ENCODE results near the gene POLR2I.

The POLR2I gene

DNA sequence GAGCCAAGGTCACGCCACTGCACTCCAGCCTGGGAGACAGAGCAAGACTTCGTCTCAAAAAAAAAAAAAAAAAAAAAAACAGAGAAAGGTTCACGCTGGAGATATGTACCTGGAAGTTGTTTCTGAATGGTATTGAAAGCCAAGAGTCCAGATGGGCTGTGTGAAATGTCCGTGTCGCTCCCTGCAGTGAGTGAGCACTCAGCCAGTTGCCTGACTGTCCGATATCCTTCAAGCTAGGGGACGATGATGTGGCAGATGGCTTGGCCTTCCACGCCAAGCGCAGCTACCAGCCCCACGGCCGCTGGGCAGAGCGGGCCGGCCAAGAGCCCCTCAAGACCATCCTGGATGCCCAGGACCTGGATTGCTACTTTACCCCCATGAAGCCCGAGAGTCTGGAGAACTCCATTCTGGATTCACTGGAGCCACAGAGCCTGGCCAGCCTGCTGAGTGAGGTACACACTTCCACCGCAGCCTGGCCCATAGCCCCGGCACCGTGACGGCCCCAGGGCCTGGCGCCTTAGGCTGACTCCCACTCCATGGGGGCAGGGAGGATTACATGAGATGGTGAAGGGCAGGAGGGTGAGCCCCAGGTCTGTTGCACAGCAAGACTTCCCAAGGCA is 15.4 kb downstream of the POLR2I start:
- no peaks in the 10 kb centered on the region for H3K4me1 ChIP-seq (ENCODE audit: control insufficient read depth, insufficient read depth, low read length, unreplicated experiment)

DNA sequence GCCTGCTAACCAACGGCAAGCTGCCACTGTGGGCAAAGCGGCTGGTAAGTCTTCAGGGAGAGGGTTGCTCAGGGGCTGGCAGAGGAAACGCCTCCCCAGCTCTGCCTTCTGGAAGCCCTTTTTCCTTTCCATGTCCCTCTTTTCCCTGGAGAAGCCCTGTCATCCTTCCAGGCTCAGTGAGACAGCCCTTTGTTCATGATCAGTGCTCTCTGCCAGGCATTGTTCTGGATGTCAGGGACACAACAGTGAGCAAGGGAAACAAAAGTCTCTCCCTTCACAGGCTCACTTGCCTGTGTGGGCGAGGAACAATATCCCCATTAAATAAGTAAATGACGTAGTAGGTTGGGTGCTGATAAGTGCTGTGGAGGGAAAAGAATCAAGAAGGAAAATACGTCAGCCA is 17.6 kb downstream of the POLR2I start:
- Histone ChIP-seq H3K36me3 (ENCODE audit: insufficient read depth, low read length) (no peaks in the 10 kb centered on the region), H3K79me2 (ENCODE audit: control insufficient read depth, insufficient read depth, low read length, unreplicated experiment) (no peaks in the 10 kb centered on the region), H3K27ac (ENCODE audit: low read depth, low read length) (no peak overlapping the region), H3K27me3 (ENCODE audit: insufficient read depth, low read length) (no peaks in the 10 kb centered on the region), H3K4me1 (ENCODE audit: control insufficient read depth, insufficient read depth, low read length, unreplicated experiment) (no peaks in the 10 kb centered on the region), H2AFZ (ENCODE audit: low read length, unreplicated experiment) (no peak overlapping the region), H3K4me3 (ENCODE audit: low read depth, low read length) (no peak overlapping the region)

More for the DNA sequence above, 15.4 kb downstream of the POLR2I start:
- Histone ChIP-seq H3K36me3 (ENCODE audit: insufficient read depth, low read length) (no peaks in the 10 kb centered on the region), H2AFZ (ENCODE audit: low read length, unreplicated experiment) (no peak overlapping the region), H3K4me3 (ENCODE audit: low read depth, low read length) (no peak overlapping the region), H3K79me2 (ENCODE audit: control insufficient read depth, insufficient read depth, low read length, unreplicated experiment) (no peaks in the 10 kb centered on the region), H3K27ac (ENCODE audit: low read depth, low read length) (no peak overlapping the region), H3K27me3 (ENCODE audit: insufficient read depth, low read length) (no peaks in the 10 kb centered on the region)

DNA sequence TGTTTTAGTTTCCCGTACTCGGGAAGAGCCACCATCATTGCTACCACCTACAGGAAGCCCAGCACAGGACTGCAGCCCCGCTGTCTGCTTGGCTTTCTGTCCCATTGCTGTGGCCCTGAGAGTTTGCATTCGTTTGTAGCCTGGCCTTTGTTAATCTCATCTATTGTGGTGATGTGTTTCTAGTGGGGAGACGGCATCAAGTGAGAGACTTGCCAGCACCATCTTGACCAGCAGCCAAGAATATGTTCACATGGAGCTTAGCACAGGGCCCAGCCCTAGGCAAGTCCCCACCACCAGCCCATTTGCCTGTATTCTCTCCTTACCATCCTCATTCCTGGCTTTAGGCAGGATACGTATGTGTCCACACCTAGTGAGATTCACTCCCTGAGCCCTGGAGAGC is 21.0 kb downstream of the POLR2I start:
- no peaks in the 10 kb centered on the region for H3K27me3 ChIP-seq (ENCODE audit: insufficient read depth, low read length)
- no peak overlapping the region for H3K27ac ChIP-seq (ENCODE audit: low read depth, low read length)
- H3K36me3 ChIP-seq (ENCODE audit: insufficient read depth, low read length): no peaks in the 10 kb centered on the region
- H3K4me3 ChIP-seq (ENCODE audit: low read depth, low read length): no peak overlapping the region
- H2AFZ ChIP-seq (ENCODE audit: low read length, unreplicated experiment): no peak overlapping the region
- no peaks in the 10 kb centered on the region for H3K4me1 ChIP-seq (ENCODE audit: control insufficient read depth, insufficient read depth, low read length, unreplicated experiment)
- no peaks in the 10 kb centered on the region for H3K79me2 ChIP-seq (ENCODE audit: control insufficient read depth, insufficient read depth, low read length, unreplicated experiment)

DNA sequence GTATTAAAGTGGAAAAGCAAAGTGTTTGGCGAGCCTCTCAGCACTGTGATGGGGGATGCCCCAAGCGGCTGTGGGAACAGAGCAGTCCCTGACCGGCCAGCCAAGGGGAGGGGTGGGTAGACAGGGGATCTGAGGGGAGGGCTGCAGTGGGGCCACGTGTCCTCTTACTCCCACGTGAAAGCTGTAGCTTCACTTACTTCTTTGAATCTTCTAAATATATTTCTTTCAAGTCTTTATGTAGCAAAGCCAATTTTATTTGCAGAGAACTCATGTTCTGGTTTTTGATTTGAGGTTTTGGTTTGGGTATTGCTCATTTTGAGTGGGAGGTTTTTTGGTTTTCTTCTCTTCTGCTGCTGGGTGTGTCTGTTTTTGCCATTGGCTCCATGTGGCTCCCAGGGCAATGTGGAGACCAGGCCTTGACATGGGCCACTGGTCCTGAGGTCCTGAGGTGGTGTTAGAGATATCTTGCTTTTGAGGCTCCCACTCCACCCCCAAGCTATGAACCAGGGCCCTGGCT is 21.5 kb downstream of the POLR2I start:
- Histone ChIP-seq H3K36me3 (ENCODE audit: insufficient read depth, low read length) (no peaks in the 10 kb centered on the region), H2AFZ (ENCODE audit: low read length, unreplicated experiment) (no peak overlapping the region), H3K4me3 (ENCODE audit: low read depth, low read length) (no peak overlapping the region), H3K79me2 (ENCODE audit: control insufficient read depth, insufficient read depth, low read length, unreplicated experiment) (no peaks in the 10 kb centered on the region), H3K4me1 (ENCODE audit: control insufficient read depth, insufficient read depth, low read length, unreplicated experiment) (no peaks in the 10 kb centered on the region), H3K27me3 (ENCODE audit: insufficient read depth, low read length) (no peaks in the 10 kb centered on the region), H3K27ac (ENCODE audit: low read depth, low read length) (no peak overlapping the region)

DNA sequence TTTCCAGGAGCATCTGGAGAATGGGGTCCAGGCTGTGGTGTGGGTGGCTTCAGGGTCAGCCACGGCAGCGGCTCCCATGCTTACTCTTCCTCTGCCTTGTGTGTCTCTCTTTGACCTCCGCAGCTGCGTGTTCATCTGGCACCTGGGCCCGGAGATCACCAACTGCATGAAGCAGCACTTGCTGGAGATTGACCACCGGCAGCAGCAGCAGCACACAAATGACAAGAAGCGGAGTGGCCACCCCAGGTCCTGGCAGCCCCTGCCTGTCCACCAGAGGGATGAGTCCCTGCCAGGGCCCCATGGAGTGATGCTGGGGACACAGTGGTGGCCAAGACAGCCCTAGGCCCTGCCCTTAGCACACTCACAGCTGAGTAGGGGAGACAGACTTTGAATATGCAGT is 22.1 kb downstream of the POLR2I start:
- Histone ChIP-seq H3K4me1 (ENCODE audit: control insufficient read depth, insufficient read depth, low read length, unreplicated experiment) (no peaks in the 10 kb centered on the region), H3K4me3 (ENCODE audit: low read depth, low read length) (no peak overlapping the region), H3K36me3 (ENCODE audit: insufficient read depth, low read length) (no peaks in the 10 kb centered on the region)

DNA sequence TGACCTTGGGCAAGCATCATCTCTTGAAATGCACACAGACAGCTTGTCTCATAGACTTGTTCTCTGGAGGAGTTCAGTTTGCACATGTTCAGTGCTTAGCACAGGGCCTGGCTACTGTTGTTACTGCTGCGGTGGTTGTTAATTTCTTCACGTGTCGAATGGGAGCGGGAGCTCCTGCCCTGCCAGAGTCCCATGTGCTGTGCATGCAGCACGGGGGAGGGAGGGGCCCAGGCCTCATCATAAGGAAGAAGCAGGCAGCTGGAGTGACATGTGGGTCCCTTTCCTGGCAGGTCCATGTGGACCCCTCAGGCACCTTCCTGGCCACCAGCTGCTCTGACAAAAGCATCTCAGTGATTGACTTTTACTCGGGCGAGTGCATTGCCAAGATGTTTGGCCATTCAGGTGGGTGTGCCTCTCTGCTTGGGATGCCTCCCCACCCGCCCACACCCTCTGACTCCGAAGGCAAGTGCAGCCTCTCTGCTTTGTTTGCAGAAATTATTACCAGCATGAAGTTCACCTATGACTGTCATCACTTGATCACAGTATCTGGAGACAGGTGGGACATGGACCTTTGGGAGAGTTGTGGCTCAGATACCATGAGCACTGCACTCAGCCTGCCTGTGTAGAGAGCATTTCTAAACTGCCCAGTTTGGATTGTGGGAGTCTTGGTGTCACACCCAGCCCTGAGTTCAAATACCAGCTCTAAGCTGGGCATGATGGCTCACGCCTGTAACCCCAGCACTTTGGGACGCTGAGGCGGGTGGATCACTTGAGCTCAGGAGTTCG is 23.6 kb downstream of the POLR2I start:
- no peaks in the 10 kb centered on the region for H3K36me3 ChIP-seq (ENCODE audit: insufficient read depth, low read length)
- no peaks in the 10 kb centered on the region for H3K79me2 ChIP-seq (ENCODE audit: control insufficient read depth, insufficient read depth, low read length, unreplicated experiment)

More for the DNA sequence above, 22.1 kb downstream of the POLR2I start:
- Histone ChIP-seq H3K27ac (ENCODE audit: low read depth, low read length) (no peak overlapping the region), H2AFZ (ENCODE audit: low read length, unreplicated experiment) (no peak overlapping the region), H3K79me2 (ENCODE audit: control insufficient read depth, insufficient read depth, low read length, unreplicated experiment) (no peaks in the 10 kb centered on the region), H3K27me3 (ENCODE audit: insufficient read depth, low read length) (no peaks in the 10 kb centered on the region)

DNA sequence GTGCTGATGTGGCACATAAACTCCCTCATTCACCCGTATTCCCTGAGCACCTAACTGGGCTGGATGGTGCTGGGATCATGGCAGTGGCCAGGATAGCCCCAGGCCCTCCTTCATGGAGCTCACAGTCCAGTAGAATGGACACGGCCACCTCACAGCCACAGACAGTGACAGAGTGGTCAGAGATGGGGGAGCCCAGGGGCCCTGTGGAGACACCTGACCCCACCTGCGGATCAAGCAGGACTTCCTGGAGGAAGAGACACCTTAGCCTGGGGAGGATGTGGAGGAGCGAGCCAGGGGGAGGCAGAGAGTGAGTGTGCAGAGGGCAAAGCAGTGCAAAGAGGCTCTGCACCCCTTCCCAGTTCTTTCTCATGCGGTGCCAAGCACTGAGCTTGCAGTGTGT is 24.8 kb downstream of the POLR2I start:
- Histone ChIP-seq H2AFZ (ENCODE audit: low read length, unreplicated experiment) (no peak overlapping the region), H3K27me3 (ENCODE audit: insufficient read depth, low read length) (no peaks in the 10 kb centered on the region), H3K4me3 (ENCODE audit: low read depth, low read length) (no peak overlapping the region), H3K36me3 (ENCODE audit: insufficient read depth, low read length) (no peaks in the 10 kb centered on the region), H3K79me2 (ENCODE audit: control insufficient read depth, insufficient read depth, low read length, unreplicated experiment) (no peaks in the 10 kb centered on the region), H3K27ac (ENCODE audit: low read depth, low read length) (no peak overlapping the region), H3K4me1 (ENCODE audit: control insufficient read depth, insufficient read depth, low read length, unreplicated experiment) (no peaks in the 10 kb centered on the region)

More for the DNA sequence above, 23.6 kb downstream of the POLR2I start:
- Histone ChIP-seq H2AFZ (ENCODE audit: low read length, unreplicated experiment) (no peak overlapping the region), H3K27ac (ENCODE audit: low read depth, low read length) (no peak overlapping the region), H3K4me3 (ENCODE audit: low read depth, low read length) (no peak overlapping the region), H3K27me3 (ENCODE audit: insufficient read depth, low read length) (no peaks in the 10 kb centered on the region), H3K4me1 (ENCODE audit: control insufficient read depth, insufficient read depth, low read length, unreplicated experiment) (no peaks in the 10 kb centered on the region)

DNA sequence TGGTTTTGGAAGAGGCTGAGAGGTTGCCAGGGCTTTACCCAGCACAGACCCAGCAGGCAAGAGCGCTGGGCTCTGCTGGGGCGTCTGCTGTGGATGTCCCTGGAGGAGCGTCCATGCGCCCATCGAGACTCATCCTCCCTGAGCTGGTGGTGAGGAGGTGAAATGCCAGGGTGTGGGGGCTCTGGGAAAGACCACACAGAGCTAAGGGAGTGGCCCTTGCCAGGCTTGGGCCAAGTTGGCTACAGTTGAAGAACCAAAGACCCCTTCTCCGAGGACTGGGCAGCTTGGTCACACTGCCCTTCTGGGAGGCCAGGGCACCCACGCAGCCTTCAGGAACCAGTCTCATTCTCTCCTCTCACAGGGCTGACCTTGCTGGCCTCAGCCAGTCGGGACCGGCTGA is 28.3 kb downstream of the POLR2I start:
- H3K4me3 ChIP-seq (ENCODE audit: low read depth, low read length): no peak overlapping the region
- H3K27me3 ChIP-seq (ENCODE audit: insufficient read depth, low read length): no peaks in the 10 kb centered on the region
- H3K27ac ChIP-seq (ENCODE audit: low read depth, low read length): no peak overlapping the region
- peaks cover 7% of the 10 kb centered on the region for H3K4me1 ChIP-seq (ENCODE audit: control insufficient read depth, insufficient read depth, low read length, unreplicated experiment)
- H3K36me3 ChIP-seq (ENCODE audit: insufficient read depth, low read length): no peaks in the 10 kb centered on the region
- no peaks in the 10 kb centered on the region for H3K79me2 ChIP-seq (ENCODE audit: control insufficient read depth, insufficient read depth, low read length, unreplicated experiment)
- no peak overlapping the region for H2AFZ ChIP-seq (ENCODE audit: low read length, unreplicated experiment)

DNA sequence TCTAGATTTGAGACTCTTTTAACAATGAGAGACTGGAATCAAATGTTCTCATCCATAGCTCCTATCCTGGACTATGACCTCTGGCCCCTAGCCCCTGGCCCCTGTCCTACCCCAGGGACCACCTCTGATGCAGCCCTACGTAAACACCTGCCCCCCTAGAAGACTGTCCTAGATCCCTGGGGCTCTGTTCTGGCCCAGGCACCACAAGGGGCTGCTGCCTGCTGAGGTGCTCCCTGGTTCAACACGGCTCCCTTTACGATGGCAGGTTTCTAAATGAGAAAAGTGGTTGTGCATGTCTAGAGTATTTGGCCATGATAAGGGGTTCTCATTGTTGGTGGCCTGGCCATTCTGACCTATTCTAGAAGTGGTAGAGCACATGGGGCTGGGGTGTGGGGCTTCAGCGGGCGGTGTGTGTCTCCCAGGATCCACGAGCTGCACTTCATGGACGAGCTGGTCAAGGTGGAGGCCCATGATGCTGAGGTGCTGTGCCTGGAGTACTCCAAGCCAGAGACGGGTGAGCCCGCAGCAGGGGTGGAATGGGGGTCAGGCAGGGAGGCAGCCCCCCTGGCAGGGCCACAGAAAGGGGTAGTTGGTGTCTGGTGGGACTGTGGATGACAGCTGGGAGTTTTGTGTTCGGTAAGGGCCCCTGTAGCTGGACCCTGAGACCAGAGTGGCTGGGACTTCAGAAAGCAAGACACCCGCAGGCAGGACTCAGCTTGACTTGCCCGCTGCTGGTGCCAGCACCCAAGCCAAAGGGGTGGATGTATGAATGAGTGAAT is 30.3 kb downstream of the POLR2I start:
- H3K4me1 ChIP-seq (ENCODE audit: control insufficient read depth, insufficient read depth, low read length, unreplicated experiment): peaks cover 8% of the 10 kb centered on the region
- no peaks in the 10 kb centered on the region for H3K27me3 ChIP-seq (ENCODE audit: insufficient read depth, low read length)
- no peak overlapping the region for H3K4me3 ChIP-seq (ENCODE audit: low read depth, low read length)
- no peaks in the 10 kb centered on the region for H3K79me2 ChIP-seq (ENCODE audit: control insufficient read depth, insufficient read depth, low read length, unreplicated experiment)
- H2AFZ ChIP-seq (ENCODE audit: low read length, unreplicated experiment): no peak overlapping the region
- no peak overlapping the region for H3K27ac ChIP-seq (ENCODE audit: low read depth, low read length)
- H3K36me3 ChIP-seq (ENCODE audit: insufficient read depth, low read length): no peaks in the 10 kb centered on the region

DNA sequence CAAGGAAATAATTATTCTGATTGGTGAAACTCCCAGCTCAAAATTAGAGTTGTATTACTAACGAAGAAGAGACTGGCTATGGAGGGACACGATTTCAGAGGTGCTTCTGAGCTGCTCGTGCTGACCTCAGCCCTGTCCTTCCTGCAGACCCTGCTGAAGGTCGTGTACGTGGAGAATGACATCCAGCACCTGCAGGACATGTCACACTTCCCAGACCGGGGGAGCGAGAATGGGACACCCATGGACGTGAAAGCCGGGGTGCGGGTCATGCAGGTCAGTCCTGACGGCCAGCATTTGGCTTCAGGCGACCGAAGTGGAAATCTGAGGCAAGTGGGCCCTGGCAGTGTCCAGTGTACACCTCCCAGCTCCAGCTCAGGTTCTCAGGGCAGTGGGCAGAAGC is 31.8 kb downstream of the POLR2I start:
- Histone ChIP-seq H3K4me1 (ENCODE audit: control insufficient read depth, insufficient read depth, low read length, unreplicated experiment) (peaks cover 8% of the 10 kb centered on the region), H3K4me3 (ENCODE audit: low read depth, low read length) (no peak overlapping the region), H3K27me3 (ENCODE audit: insufficient read depth, low read length) (no peaks in the 10 kb centered on the region), H3K36me3 (ENCODE audit: insufficient read depth, low read length) (no peaks in the 10 kb centered on the region), H3K79me2 (ENCODE audit: control insufficient read depth, insufficient read depth, low read length, unreplicated experiment) (no peaks in the 10 kb centered on the region), H3K27ac (ENCODE audit: low read depth, low read length) (no peak overlapping the region), H2AFZ (ENCODE audit: low read length, unreplicated experiment) (no peak overlapping the region)
